GM12865 (cell line): Measurements from ENCODE around the gene TSSK6.

Experiments used
- DNase-seq: peaks from one replicate; pipeline ENCODE4 v3.0.0; 2010; ENCODE audit warnings: low read depth
- H3K4me3 ChIP-seq: 2 replicates; pipeline ENCODE4 v1.5.1; 2011; ENCODE audit warnings: mild to moderate bottlenecking, low read depth, low read length, control low read depth
- TF ChIP-seq, protein P1 (sequence below): IDR thresholded peaks from 2 replicates; pipeline ENCODE4 v1.5.1; 2011; ENCODE audit warnings: low read length, control low read depth, low read depth, inconsistent platforms; ENCODE audit not compliant: insufficient read depth; ENCODE audit errors: missing control alignments

The TSSK6 gene

DNA sequence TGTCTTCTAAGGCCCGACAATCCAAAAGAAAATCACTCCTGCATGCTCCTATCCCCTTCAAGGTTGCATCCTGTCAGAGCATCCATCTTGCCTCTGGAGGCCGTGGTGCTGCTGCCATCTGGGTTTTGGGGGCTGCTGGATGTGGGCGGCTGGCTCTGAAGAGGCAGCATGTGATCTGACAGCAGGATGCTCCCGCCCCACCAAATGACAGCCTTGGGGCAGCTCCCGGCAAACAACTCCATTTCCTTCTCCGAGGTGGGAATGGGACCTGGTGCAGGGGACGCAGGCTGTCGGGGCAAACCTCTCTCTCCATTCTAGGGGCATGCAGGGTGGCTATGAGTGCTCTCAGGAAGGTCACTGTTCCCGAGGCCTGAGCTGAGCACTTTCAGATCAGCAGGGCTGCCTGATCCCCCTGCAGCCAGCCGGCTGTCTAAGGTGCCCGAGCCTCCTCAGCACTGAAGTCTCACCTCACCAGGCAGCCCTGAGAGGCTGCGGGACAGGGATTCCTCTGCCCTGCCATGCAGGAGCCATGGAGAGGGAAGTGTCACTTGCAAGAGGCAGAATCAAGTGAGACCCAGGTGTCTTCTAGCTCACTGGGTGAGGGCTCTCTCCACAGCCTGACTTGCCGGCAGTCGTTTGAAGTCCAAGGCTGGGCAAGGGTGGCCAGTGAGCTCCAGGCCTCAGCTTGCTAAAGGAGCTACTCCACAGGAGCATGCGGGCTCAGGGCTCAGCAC is 28.8 kb downstream of the TSSK6 start:
- no peak overlapping the region for H3K4me3 ChIP-seq
- no peak for DNase-seq
- TF ChIP-seq, protein P1, sequence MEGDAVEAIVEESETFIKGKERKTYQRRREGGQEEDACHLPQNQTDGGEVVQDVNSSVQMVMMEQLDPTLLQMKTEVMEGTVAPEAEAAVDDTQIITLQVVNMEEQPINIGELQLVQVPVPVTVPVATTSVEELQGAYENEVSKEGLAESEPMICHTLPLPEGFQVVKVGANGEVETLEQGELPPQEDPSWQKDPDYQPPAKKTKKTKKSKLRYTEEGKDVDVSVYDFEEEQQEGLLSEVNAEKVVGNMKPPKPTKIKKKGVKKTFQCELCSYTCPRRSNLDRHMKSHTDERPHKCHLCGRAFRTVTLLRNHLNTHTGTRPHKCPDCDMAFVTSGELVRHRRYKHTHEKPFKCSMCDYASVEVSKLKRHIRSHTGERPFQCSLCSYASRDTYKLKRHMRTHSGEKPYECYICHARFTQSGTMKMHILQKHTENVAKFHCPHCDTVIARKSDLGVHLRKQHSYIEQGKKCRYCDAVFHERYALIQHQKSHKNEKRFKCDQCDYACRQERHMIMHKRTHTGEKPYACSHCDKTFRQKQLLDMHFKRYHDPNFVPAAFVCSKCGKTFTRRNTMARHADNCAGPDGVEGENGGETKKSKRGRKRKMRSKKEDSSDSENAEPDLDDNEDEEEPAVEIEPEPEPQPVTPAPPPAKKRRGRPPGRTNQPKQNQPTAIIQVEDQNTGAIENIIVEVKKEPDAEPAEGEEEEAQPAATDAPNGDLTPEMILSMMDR: no peak

DNA sequence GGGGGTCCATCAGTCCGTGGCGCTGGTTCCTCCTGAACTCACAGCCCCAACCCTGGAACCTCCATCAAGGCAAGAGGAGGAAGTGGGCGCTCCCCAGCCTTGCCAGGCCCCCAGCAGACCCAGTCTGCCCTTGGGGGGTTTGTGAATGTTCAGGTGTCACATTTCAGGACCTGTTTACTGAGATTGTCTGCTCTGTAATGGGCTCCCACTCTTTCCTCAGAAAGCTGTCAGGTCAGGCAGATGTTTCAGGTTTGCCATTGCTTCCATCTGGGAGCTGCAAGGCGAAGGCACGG is 29.4 kb downstream of the TSSK6 start:
- no peak overlapping the region for H3K4me3 ChIP-seq
- TF ChIP-seq, protein P1: no peak
- no peak for DNase-seq

DNA sequence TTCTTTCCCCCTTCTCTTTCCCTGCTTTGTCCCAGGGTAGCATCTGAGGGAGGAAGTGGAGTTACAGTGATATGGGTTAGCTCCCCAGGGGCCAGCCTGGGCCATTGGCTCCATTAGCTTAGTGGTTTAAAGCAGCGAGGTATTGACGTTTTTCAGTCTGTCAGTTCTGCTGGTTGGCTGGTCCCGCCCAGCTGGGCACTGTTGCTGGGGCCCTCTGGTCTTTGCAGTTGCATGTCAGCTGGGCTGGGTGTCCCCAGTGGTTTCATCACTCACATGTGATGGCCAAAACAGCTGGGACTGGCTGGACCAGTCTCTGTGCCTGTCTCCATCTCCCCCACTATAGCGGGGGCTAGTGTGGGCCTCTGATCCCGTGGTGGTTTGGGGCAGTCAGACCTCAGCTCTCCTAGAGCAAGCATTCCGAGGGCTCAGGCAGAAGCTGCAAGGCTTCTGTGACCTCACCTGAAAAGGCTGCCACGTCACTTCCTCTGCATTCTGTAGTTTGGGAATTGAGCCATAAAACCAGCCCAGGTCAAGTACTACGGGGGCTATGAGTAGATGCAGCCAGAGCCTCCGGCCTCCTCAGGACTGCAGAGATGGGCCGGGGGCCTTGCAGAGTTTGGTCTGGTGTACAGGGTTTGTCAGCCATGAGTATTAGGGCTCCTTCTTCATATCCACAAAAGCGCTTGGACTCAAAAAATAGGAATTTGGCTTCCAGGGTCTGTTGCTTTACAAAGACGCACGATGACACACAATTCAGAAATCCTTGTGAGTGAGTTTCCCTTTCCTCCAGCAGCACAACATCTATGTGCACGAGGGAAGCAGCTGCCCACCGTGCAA is 30.0 kb downstream of the TSSK6 start:
- TF ChIP-seq, protein P1: no peak
- peak; percentile 62 for DNase-seq
- no peak overlapping the region for H3K4me3 ChIP-seq

DNA sequence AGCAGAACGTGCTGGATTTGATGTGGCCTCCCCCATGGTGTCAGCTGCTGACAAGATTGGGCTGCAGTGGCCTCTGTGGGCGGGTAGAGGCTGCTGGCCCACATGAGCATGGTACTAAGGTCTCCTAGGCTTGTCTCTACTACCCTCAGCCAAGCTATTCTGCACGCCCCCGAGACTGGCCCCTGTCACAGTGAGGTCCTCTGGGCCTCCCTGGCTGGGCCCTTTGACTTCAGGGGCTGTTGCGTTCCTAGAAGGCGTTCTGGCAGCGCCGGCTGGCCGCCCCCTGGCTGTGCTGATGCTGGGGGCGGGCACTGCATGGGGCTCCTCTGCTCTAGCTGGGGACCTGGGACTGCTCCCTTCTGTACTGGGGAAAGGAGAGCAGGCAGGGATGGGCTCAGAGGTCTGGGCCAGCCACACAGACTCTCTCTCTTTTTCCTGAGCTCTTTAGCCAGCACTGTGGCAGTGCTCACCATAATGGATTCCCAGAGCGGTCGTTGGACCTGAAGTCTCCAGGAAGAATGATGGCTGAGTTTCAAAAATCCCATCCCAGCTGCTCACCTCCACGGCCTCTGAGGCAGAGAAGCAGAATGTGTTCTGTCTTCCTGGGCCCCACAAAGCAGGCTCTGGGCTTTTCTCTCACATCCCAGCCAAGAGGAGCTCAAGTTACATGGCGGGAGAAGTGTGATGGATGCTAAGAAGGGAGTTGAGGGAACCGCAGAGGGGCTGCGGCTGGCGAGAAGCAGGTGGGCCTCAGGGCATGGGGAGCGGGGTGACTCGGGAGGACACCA is 32.3 kb downstream of the TSSK6 start:
- H3K4me3 ChIP-seq: no peak overlapping the region
- DNase-seq: peak; percentile 33
- TF ChIP-seq, protein P1: no peak

DNA sequence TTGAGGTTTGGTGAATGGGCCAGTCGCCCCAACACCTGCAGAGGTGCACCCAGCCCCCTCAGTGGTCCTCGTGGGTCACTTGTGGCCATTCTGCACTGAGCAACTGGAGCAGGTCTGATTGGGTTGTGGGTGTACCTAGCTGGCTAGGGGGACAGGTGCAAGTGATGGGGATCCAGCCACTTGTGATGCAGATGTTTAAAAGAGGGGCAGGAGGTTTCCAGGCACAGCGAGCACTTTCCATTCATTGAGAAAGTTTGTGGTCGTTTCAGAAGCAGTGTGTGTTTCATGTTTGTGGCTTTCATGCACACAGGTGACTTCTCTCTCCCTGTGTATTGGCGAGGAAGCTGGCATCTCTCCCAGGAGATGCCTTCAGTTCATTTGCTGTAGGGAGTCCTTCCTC is 34.7 kb downstream of the TSSK6 start:
- H3K4me3 ChIP-seq: no peak overlapping the region
- TF ChIP-seq, protein P1: no peak
- DNase-seq: peak; percentile 68

DNA sequence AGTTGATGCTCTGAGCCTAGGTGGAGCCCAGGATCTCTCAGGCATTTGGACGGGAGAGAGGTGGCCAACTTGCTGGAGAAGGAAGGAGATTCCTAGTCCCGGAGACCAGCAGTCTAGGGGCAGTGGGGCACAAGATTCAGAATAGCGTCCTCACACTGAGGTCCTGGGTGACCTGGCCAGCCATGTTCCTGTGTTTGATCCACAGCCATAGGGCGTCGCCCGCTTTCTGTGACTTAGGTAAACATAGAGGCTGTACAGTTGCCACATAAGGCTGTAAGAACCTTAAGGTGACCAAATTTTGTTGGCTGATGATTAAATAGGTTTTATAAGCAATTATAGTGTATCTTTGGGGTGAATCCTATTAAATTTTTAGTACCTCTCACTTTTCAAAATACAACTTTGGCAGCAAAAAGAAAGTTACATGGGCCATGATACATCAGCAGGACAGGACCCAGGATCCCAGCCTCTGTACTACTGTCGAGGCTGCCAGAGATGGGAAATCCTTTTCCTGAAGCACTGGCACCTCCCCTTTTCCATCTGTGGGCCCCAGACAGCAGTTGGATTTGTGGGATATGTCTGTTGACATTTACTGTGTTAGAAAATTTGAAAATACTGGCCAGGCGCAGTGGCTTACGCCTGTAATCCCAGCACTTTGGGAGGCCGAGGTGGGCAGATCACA is 37.5 kb downstream of the TSSK6 start:
- TF ChIP-seq, protein P1: no peak
- DNase-seq: no peak
- no peak overlapping the region for H3K4me3 ChIP-seq
